Prostate gland (tissue), 2 donors: Measurements from ENCODE around the gene ATP1A3. TPM values are rescaled to one million over a fixed set of nuclear protein-coding genes. Genes with fewer than 3 reads are reported as not detected.

Experiments used
- DNase-seq: peaks from one replicate; pipeline ENCODE4 v3.0.0-alpha.2; 2019; ENCODE audit warnings: low spot score
- H3K27ac ChIP-seq, 2 donors: fragments of 200-600 bp; sonication (generic); 2 replicates each; pipeline ENCODE4 v1.5.1; 2017 to 2019
- H3K27me3 ChIP-seq: fragments of 200-600 bp; sonication (generic); replicated peaks from 2 replicates; pipeline ENCODE4 v1.5.1; 2019; ENCODE audit not compliant: insufficient read depth
- H3K36me3 ChIP-seq, 2 donors: fragments of 200-600 bp; sonication (generic); 1 replicate in 1 of 2; 2 replicates in 1 of 2; pipeline versions ENCODE4 v1.5.1 to v1.8.1; 2017 to 2019
- H3K4me1 ChIP-seq: fragments of 200-600 bp; sonication (generic); replicated peaks from 2 replicates; pipeline ENCODE4 v1.5.1; 2019
- H3K4me3 ChIP-seq, 2 donors: fragments of 200-600 bp; sonication (generic); 2 replicates each; pipeline ENCODE4 v1.5.1; 2017 to 2019
- H3K9me3 ChIP-seq: fragments of 200-600 bp; sonication (generic); 2 replicates; pipeline ENCODE4 v1.5.1; 2017
- CTCF ChIP-seq, 4 experiments: fragments of 200-600 bp in 2 of 4; fragments of 450-650 bp in 2 of 4; sonication (generic) in 2 of 4; IDR thresholded peaks; 1 replicate in 3 of 4; 2 replicates in 1 of 4; pipeline ENCODE4 v1.5.1; 2016 to 2019; ENCODE audit warnings: antibody characterized with exemption in 4 of 4, mild to moderate bottlenecking in 2 of 4, moderate library complexity in 2 of 4
- POLR2A ChIP-seq: fragments of 450-650 bp; IDR thresholded peaks from one replicate; pipeline ENCODE4 v1.6.1; 2016; ENCODE audit warnings: antibody characterized with exemption, mild to moderate bottlenecking
- POLR2AphosphoS5 ChIP-seq: sonication (generic); formaldehyde crosslinking; IDR thresholded peaks from one replicate; pipeline ENCODE4 v1.6.1; 2017; ENCODE audit warnings: antibody characterized with exemption
- WGBS: methylation state at CpG from one replicate; pipeline ENCODE4 v1.1.5; 2018; 5-methylcytosine and 5-hydroxymethylcytosine counted together
- intact Hi-C: fragments of 100-400 bp; cut with DNase I; formaldehyde crosslinking; loops from one replicate; pipeline ENCODE4 v1.14.2; 2022
- total RNA-seq, 2 donors: library from RNA; depleted of rRNA; stranded (reverse); fragments of >200 nt; gene quantifications; one replicate each; pipeline ENCODE4 v1.1.0, GENCODE V29; 2016

Gene ATP1A3
- total RNA-seq, 2 donors from 2014 or later, result 0.27 to 3.7 TPM

GRCh38 chr19:41945135-41945766 is 48.8 kb downstream of the ATP1A3 start:
- Histone ChIP-seq H3K9me3 (no peaks in the 10 kb centered on the region), H3K4me1 (peaks cover 6% of the 10 kb centered on the region), H3K27me3 (no peaks in the 10 kb centered on the region), H3K27ac (no peak overlapping the region), H3K4me3 (no peak overlapping the region), H3K36me3 (no peaks in the 10 kb centered on the region)
- TF ChIP-seq POLR2A, result no peak
- no peak for TF ChIP-seq CTCF (IDR thresholded peaks at IDR 0.05)
- no peak for TF ChIP-seq POLR2AphosphoS5
- 87% methylated on average over 8 of the region's 8 CpGs for WGBS
- intact Hi-C loops, result no loop called here
- peak; percentile 17 for DNase-seq

- H3K27me3 ChIP-seq, result no peaks in the 10 kb centered on the region
- H3K9me3 ChIP-seq, result no peaks in the 10 kb centered on the region
- intact Hi-C loops, result no loop called here
- H3K4me1 ChIP-seq, result peaks cover 9% of the 10 kb centered on the region
- no peak for DNase-seq
- H3K36me3 ChIP-seq, result no peaks in the 10 kb centered on the region
- TF ChIP-seq POLR2AphosphoS5 (no peak), POLR2A (no peak), CTCF (IDR thresholded peaks at IDR 0.05) (no peak)
- no peak overlapping the region for H3K4me3 ChIP-seq
- no peak overlapping the region for H3K27ac ChIP-seq
- 64% methylated on average over 2 of the region's 2 CpGs for WGBS
Observed at GRCh38 chr19:41944336-41944735, 49.7 kb downstream of the ATP1A3 start.

- Histone ChIP-seq H3K4me3 (no peak overlapping the region), H3K4me1 (peaks cover 9% of the 10 kb centered on the region), H3K27me3 (no peaks in the 10 kb centered on the region), H3K36me3 (no peaks in the 10 kb centered on the region), H3K27ac (no peak overlapping the region), H3K9me3 (no peaks in the 10 kb centered on the region)
- DNase-seq, result no peak
- intact Hi-C loops, result no loop called here
- WGBS, result 91% methylated on average over 9 of the region's 9 CpGs
- TF ChIP-seq POLR2A, result no peak
- TF ChIP-seq CTCF (IDR thresholded peaks at IDR 0.05), result no peak
- no peak for TF ChIP-seq POLR2AphosphoS5
Observed at GRCh38 chr19:41941410-41942202, 52.4 kb downstream of the ATP1A3 start.

GRCh38 chr19:41940731-41941409 is 53.2 kb downstream of the ATP1A3 start:
- Histone ChIP-seq H3K36me3 (no peaks in the 10 kb centered on the region), H3K4me1 (peaks cover 9% of the 10 kb centered on the region), H3K27me3 (no peaks in the 10 kb centered on the region), H3K9me3 (no peaks in the 10 kb centered on the region), H3K27ac (no peak overlapping the region), H3K4me3 (peak overlapping the region; percentile 27 to 48)
- no peak for DNase-seq
- WGBS, result 8% methylated on average over 53 of the region's 53 CpGs
- TF ChIP-seq POLR2A, result no peak
- no peak for TF ChIP-seq CTCF (IDR thresholded peaks at IDR 0.05)
- TF ChIP-seq POLR2AphosphoS5, result no peak
- intact Hi-C loops, result no loop called here
